Measurements from ENCODE around the gene SPDYE3.

The SPDYE3 gene

DNA sequence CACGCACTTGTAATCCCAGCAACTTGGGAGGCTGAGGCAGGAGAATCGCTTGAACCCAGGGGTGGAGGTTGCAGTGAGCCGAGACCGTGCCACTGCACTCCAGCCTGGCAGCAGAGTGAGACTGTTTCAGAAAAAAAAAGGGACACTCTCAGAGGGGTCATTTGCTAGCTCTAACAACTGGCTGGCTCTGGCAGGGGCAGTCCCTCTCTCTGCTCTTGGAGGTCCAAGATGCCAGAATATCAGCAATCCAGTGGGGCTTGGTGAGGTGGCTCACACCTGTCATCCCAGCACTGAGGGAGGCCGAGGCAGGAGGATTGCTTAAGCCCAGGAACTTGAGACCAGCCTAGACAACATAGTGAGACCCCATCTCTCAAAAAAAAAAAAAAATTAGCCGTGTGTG, 63.2 kb downstream of the SPDYE3 start:
- DNase-seq (ENCODE audit: low read depth): no peak

DNA sequence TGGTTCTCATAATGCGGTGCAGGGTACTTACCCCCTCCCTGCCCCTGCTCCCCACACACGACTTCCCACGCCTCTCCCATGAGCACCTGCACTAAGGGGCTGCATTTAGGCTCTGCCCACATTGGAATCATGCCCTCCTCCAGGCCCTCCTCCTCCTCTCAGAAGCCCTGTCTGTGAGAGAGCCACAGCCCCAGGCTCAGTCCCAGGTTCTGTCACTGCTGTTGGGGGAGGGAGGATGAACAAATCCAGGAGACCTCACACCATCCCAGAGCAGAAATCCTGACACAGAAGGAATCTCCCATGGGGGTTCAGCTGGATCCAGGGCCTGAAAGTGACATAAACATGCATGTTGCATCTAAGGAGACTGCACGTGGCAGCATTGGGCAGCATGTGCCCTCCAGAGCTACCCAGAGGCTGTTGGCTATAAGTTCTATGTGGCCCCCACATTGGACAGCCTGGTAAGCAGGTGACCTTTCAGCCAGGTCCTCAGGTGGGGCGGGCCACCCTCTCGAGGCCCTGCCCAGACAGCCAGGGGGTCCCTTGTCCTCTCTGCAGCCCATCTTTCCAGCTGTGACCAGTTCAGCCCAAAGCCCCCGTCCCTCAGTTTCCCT, 64.2 kb downstream of the SPDYE3 start:
- DNase-seq (ENCODE audit: low read depth): no peak

Measured in stimulated activated CD8-positive, alpha-beta memory T cell treated with anti-CD3 and anti-CD28 coated beads, Interleukin-12 subunit alpha, Interleukin-12 subunit beta, amount 100 ng/mL, for 4 hours (primary cell).